Measurements from ENCODE around the gene PLCH1. TPM values are rescaled to one million over a fixed set of nuclear protein-coding genes. Genes with fewer than 3 reads are reported as not detected.

The PLCH1 gene
- total and polyA plus RNA-seq, 2 of the 13 experiments (the other 11 are each of a cell fraction or from before 2014, with no cell fraction given): 2.0 to 3.0 TPM

- Histone ChIP-seq H3K4me1 (ENCODE audit: insufficient read depth, low read length) (no peaks in the 10 kb centered on the region), H4K20me1 (ENCODE audit: insufficient read depth, low read length) (no peaks in the 10 kb centered on the region), H3K4me3 (replicated peaks in 1 of 3; ENCODE audit: insufficient read depth in 1 of 3, low read depth in 2 of 3, low read length in 3 of 3) (no peak overlapping the region), H3K79me2 (ENCODE audit: insufficient read depth, low read length) (no peaks in the 10 kb centered on the region), H3K9me3 (ENCODE audit: low read length) (no peaks in the 10 kb centered on the region), H3K9ac (ENCODE audit: insufficient read depth, low read depth, low read length) (no peak overlapping the region), H3K27me3 (ENCODE audit: control insufficient read depth in 1 of 2, insufficient read depth in 2 of 2, low read length in 2 of 2) (no peaks in the 10 kb centered on the region), H3K4me2 (ENCODE audit: low read depth, low read length) (no peak overlapping the region), H2AFZ (ENCODE audit: low read length) (no peak overlapping the region), H3K27ac (ENCODE audit: extremely low read length, insufficient read depth, low read length) (no peak overlapping the region), H3K36me3 (replicated peaks in 1 of 2; ENCODE audit: control insufficient read depth in 1 of 2, insufficient read depth in 2 of 2, low read length in 2 of 2) (peaks cover 0 to 2% of the 10 kb centered on the region in 2 experiments; a peak in 2 of 5 replicates)
- BruUV-seq (replicated peaks): no TSS peak
- DNase-seq (ENCODE audit: low spot score) (no peak), ATAC-seq (no peak), FAIRE-seq (no peak)
- in situ Hi-C loops (cut with HindIII; ENCODE audit: extremely low pct_ligation_motif_present, low pct_unique_long_range_greater_than_20kb): no loop called here
- POLR2A ChIA-PET: no interaction called here
- TF ChIP-seq PHF21A (CRISPR knock-in tag; IDR thresholded peaks at IDR 0.05) (no peak), NR0B2 (CRISPR knock-in tag; IDR thresholded peaks at IDR 0.05) (no peak), NFKBIZ (CRISPR knock-in tag; IDR thresholded peaks at IDR 0.05) (no peak), ZNF292 (CRISPR knock-in tag; IDR thresholded peaks at IDR 0.05; ENCODE audit: borderline replicate concordance, low read depth) (no peak), REPIN1 (CRISPR knock-in tag; IDR thresholded peaks at IDR 0.05; ENCODE audit: borderline replicate concordance, low read depth) (no peak), HDAC2 (CRISPR knock-in tag; IDR thresholded peaks at IDR 0.05) (no peak), AGO1 (IDR thresholded peaks at IDR 0.05; ENCODE audit: low read depth, low read length, poor library complexity, severe bottlenecking) (no peak), HBP1 (CRISPR knock-in tag; IDR thresholded peaks at IDR 0.05; ENCODE audit: low read depth) (no peak), ZBTB7B (CRISPR knock-in tag; IDR thresholded peaks at IDR 0.05) (no peak), ZNF781 (CRISPR knock-in tag; IDR thresholded peaks at IDR 0.05; ENCODE audit: borderline replicate concordance, not compliant biosample characterization) (no peak), ZNF30 (CRISPR knock-in tag; IDR thresholded peaks at IDR 0.05) (no peak), RERE (CRISPR knock-in tag; IDR thresholded peaks at IDR 0.05; ENCODE audit: low read depth) (no peak), NKX3-1 (CRISPR knock-in tag; IDR thresholded peaks at IDR 0.05) (no peak)
- CTCF ChIA-PET (ENCODE audit: low intra/inter-chr PET ratio, low total read pairs): no interaction called here
- whole genome bisulfite sequencing (ENCODE audit: low lambda C conversion rate): 98% methylated on average over 1 of the region's 1 CpG
- intact Hi-C loops (cut with micrococcal nuclease; ENCODE audit: unreplicated experiment): no loop called here
Observed at GRCh38 chr3:155492841-155493240, 252.0 kb downstream of the PLCH1 start.

All from HepG2 (cell line).